ENCODE results near the gene OSBPL3.

Gene OSBPL3

GRCh38 chr7:24784277-24784676 is 195.7 kb downstream of the OSBPL3 start:
- no peak for DNase-seq

GRCh38 chr7:24783698-24784097 is 196.3 kb downstream of the OSBPL3 start:
- no peak for DNase-seq

DNA sequence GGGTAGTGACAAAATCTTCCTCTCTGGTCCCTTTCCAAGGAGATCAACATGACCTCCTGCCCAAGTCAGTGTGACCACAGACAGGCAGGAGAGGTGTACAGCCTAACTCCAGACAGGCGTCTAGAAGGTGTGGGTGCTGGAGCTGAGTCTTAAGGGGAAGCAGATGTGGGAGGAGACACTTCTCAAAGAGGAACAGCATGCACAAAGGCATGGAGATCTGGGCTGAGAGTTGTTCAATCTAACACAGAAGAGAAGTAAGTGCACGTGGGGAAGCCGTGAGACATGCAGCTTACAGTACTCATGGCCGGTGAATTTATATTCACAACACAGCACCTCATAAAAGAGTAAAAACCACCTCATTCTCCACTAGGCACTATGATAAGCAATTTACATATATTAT is 198.9 kb downstream of the OSBPL3 start:
- DNase-seq, result no peak

DNA sequence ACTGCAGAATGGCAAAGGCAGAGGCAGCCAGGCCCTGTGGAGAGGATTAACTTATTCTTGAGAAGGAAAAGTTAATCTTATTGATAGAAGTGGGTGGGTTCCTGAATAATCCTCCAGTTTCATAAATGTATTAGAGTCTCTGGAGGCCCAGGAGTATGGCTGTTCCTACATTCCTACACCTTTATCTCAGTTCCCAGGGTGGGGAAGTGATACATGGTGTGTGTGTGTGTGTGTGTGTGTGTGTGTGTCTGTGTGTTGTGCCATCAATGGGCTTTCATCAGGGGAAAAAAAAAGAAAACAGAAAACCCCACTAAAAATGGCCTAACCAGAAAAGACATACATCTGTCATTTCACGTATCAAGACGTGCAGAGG is 200.7 kb downstream of the OSBPL3 start:
- no peak for DNase-seq

- no peak for DNase-seq
These were observed 201.3 kb downstream of the OSBPL3 start for GRCh38 chr7:24778543-24779282.

DNA sequence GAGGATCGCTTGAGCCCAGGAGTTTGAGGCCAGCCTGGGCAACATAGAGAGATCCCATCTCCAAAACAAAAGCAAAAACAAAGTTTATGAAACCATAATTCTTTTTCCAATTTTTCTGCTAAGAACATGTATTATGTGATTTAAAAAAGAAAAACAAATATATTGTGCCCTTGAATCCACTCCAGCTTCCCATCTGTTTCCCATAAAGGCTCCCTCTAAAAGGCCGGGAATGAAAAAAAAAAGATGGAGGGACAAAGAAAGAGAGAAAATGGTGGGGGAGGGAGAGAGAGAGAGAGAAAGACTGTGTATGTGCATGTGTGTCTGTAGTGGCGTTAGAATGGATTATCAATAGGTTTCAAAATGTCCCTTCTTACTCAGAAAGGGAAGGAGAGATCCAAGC is 202.2 kb downstream of the OSBPL3 start:
- no peak for DNase-seq

DNA sequence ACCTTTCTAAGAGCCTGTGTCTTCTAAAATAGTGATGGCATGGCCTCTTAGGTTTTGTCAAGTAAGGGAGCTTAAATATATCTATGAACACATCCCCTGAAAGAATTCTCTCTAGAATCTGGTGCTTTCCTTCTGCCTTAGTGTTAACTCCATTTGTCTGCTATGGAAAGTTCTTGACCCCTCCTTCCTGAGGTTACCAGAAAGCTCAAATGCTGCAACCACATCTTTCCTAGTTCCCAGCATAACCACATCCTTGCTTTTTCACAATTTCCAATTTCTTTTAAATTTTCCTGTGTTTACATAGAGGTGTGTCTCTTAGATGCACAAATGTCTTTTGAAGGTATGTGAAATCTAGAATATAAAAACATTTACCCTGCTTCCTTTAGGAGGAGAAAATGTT is 206.3 kb downstream of the OSBPL3 start:
- no peak for DNase-seq

DNA sequence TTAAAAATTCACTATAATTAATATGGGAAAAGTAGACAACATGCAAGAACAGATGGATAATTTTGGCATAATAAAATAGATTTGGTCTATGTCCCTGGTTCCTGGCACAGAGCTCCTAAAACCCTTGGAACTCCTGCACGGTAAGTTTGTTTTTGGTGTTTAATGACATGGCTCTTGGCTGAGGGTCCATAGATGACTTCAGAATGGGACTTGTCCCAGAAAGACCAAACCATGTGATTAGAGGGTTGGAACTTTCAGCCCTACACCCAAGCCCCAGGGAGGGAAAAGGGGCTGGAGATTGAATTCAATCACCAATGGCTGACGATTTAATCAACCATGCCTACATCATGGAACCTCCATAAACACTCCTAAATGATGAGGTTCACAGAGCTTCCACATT is 210.1 kb downstream of the OSBPL3 start:
- DNase-seq, result no peak

GRCh38 chr7:24769014-24769830 is 210.8 kb downstream of the OSBPL3 start:
- DNase-seq, result no peak

DNA sequence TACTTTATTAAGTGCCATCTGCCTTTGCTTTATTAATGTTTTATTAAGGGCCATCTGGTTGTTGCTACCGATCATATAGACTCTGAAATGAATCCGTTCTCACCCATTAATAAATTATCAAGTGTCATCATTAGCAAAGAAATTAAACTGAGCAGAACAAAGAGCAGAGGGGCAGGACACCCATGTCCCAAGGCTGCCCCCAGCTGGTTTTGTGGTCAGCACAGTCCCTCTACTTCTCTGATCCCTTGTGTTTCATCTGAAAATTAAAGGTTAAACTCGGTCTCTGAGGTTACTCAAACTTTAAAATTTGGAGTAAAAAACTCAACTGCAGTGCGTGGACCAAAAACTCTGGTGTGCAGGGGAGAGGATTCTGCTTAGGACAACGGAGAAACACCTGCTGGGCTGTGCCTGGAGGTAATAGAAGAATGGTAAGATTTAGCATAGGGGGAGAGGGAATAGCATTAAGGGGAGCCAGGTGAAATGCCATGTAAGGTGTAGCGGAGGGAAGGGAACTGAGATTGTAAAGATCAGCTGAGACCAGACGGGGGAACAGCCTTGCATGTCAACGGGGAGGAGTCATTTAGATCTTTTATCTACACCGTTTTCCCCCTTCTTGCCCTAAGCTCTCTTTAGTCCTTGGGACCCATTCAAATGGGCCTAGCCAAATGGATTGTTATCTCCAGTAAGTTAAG is 212.0 kb downstream of the OSBPL3 start:
- no peak for DNase-seq

GRCh38 chr7:24764972-24765744 is 214.8 kb downstream of the OSBPL3 start:
- DNase-seq, result no peak

DNA sequence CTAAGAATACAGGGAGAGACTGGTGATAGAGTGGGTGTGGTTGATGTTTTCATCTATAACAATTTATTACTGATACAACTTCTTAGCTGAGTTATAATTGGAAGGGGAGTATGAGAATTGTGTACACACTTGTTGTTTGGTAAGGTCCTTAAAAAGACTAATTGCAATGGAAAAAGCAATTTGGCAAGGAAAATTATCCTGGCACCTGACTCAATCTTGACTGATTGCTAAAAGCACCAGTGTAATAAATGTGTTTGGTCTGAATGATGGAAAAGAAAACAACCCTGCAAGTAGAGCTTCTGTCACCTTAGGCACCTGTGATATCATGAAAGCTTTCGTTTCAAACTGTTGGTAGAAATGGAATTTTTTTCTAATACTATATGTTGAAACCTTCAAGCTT is 216.0 kb downstream of the OSBPL3 start:
- no peak for DNase-seq

- DNase-seq, result no peak
These were observed 216.6 kb downstream of the OSBPL3 start for GRCh38 chr7:24763303-24763901.

DNA sequence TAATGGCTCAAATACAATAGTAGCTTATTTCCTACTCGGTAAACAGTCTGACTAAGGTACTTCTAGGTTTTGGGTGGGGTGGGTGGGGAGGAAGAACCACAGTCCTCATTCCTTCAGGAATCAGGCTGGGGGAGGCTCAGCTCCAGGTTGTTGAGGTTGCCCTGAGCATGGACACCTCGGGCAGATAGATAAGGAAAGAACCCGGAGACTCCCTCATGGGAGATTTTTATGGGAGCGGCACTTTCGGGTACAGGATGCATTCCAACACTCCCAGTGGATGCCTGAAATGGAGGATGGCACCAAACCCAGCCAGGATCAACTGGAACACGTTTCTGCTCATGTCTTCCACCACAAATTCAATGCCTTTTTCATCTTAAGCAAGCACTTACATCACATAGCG is 217.2 kb downstream of the OSBPL3 start:
- no peak for DNase-seq

DNA sequence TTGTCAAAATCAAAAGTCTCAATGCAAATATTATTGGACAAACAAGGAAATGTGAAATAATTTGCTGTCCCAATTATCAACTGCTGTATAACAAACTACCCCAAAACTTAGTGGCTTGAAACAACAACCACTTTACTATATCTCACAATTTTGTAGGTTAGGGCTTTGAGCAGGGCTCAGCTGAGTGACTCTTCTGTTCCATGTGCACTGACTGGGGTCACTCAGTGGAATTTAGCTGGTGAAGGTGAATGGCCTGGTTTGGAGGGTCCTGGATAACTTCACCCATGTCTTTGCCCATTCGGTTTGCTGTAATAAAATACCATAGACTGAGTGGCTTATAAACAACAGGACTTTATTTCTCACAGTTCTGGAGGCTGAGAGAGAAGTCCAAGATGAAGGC is 219.0 kb downstream of the OSBPL3 start:
- DNase-seq, result no peak

DNA sequence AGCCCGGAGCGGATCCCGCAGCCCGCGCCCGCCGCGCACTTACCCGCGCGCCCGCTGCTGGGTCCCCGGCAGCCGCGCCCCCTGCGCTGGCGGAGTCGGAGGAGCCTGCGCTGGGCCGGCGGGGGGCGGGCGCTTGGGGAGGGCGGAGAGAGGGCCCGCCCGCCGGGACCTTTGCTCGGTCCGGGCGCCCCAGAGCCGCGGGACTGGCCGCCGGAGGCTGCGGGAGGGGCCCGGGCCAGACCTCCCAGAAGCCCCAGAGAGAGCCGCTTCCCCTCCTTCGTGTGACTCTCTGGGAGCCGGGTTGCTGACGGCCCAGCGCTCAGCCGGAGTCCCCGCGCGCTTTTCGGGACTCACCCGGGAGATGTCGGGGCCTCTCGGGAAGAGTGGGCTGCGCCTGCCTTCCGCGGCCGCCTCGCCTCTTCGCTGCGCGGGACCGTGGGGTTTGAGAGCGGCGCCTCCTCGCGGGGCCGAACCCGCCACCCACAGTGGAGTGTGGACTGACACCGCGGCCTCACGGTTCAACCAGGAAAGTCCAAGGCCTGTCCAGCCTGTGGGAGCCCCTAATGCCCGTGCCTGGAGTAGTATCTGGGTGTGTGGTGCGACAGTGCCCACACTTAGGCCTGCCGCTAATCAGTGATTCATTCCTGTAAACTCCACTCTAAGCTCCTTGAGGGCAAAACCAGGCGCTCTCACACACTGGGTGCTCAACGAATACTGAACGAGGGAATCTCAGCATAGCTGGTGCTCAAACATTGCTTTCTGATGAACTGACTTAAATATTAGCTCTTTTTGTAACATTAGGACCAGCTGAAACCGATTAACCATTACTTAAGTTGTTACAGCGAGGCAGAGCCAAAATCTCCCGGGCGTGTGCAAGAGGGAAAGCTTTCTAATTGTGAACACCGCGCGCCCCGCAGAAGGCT is 222.4 kb downstream of the OSBPL3 start, which contains the start of gene GSDME:
Gene GSDME (minus strand): TSS at position 112 of the 923 bp plus-strand sequence. CDS start 7,690 bp downstream, outside the sequence.
- no peak for DNase-seq

DNA sequence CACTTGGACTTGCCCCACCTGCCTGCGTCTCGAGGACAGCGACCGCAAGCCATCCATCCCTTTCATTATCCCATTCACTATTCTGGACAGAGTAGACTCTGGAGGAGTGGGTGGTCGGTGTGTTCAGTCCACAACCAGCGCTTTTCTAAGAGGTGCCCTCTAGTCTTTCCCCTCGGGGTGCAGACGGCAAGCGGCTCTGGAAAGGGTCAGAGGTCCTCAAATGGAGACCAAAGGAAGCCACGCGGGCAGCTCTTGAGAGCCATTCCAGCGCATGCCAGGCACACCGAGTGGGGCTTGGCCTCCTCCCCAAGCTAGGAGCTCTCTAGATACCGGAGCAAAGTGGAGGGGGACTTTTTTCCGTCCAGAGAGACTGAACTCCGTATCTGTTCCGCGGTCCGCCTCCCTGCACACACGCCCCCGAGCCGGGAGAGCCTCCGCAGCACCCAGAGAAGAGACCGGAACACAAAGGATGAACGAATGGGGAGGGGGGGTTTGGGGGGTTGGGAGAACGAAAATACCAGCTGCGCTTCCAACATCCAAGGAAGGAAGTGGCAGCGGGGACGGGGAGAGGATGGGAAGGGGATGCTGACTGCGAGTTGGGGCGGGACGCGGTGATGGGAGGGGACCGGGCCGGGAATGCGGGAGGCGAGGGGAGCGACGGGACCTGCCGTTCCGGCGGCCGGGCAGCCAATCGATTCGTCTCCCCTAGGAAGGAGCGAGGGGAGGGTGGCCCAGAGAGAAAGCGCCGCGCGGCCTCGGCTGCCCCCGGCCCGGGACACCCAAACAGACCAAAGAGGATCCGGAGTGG is 223.2 kb downstream of the OSBPL3 start:
- DNase-seq, result no peak

DNA sequence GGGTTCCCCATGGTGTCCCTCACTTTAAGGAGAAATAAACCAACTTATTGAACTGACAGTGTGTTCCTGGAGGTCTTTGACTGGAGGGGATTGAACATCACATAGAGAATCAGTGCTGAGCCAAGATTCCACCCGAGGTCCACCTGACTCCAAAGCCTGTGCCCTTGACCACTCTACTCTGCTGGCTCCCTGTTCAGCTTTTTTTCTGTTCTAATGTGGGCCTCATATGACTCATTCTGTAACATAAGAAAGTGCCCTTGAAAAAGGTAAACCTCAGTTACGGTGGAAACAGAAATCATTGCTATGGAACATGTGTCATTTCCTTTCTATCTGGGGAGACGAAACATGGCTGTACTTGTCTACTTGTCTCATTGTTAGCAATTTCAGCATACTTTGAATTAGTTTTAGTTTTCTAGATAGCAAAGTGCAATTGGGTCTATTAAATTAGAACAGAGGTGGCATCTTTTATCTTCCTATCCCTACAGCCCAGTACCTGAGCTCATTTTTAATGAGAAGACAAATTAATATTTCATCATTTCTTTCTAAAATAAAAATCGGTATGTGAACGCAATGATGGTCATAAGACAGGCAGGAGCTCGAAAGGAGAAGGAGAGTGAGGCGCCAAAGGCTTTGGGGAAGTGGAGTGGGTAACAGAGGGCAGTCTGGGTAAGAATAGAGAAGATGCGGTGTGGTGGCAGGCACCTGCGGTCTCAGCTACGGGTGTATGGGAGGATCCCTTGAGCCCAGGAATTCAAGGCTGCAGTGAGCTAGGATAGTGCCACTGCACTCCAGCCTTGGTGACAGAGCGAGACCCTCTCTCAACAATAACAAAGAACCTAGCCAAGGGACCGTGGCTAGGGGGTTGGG is 224.2 kb downstream of the OSBPL3 start:
- no peak for DNase-seq

- no peak for DNase-seq
These were observed 225.0 kb downstream of the OSBPL3 start for GRCh38 chr7:24754906-24755506.

All from NCI-H187 treated with DMSO at 0.1 percent for 48 hours (cell line).